GM21529 (cell line): Measurements from ENCODE around the gene ZC2HC1B.

Experiments
- ATAC-seq: cut with Tn5 transposase; IDR thresholded peaks from one replicate; pipeline ENCODE4 v1.9.1; 2021; ENCODE audit not compliant: unreplicated experiment

Gene ZC2HC1B

GRCh38 chr6:143928853-143929252 lies 64.6 kb downstream of the ZC2HC1B start:
- ATAC-seq = no peak

GRCh38 chr6:143929975-143930374 lies 65.7 kb downstream of the ZC2HC1B start:
- ATAC-seq = no peak

- ATAC-seq = no peak
Measured at GRCh38 chr6:143934331-143934730, 70.1 kb downstream of the ZC2HC1B start.

- ATAC-seq = no peak
Measured at GRCh38 chr6:143934867-143935266, 70.6 kb downstream of the ZC2HC1B start.

GRCh38 chr6:143936347-143936746 lies 72.1 kb downstream of the ZC2HC1B start:
- no peak for ATAC-seq

GRCh38 chr6:143936778-143937667 lies 72.7 kb downstream of the ZC2HC1B start:
- ATAC-seq = no peak

GRCh38 chr6:143937668-143937970 lies 73.3 kb downstream of the ZC2HC1B start:
- no peak for ATAC-seq

- peak; percentile 35 for ATAC-seq
Measured at GRCh38 chr6:143939364-143939763, 75.1 kb downstream of the ZC2HC1B start.

- peak; percentile 99 for ATAC-seq
Measured at GRCh38 chr6:143940011-143940597, 75.8 kb downstream of the ZC2HC1B start.

GRCh38 chr6:143941852-143942627 lies 77.8 kb downstream of the ZC2HC1B start:
- peak; percentile 50 for ATAC-seq

GRCh38 chr6:143948208-143948607 lies 83.9 kb downstream of the ZC2HC1B start:
- no peak for ATAC-seq

GRCh38 chr6:143949535-143949934 lies 85.3 kb downstream of the ZC2HC1B start:
- no peak for ATAC-seq

GRCh38 chr6:143949962-143950361 lies 85.7 kb downstream of the ZC2HC1B start:
- ATAC-seq = no peak

- ATAC-seq = no peak
Measured at GRCh38 chr6:143950875-143951274, 86.6 kb downstream of the ZC2HC1B start.

- ATAC-seq = no peak
Measured at GRCh38 chr6:143952060-143952778, 87.9 kb downstream of the ZC2HC1B start.

GRCh38 chr6:143952947-143953701 lies 88.8 kb downstream of the ZC2HC1B start:
- no peak for ATAC-seq

- ATAC-seq = no peak
Measured at GRCh38 chr6:143953922-143954321, 89.6 kb downstream of the ZC2HC1B start.

- ATAC-seq = no peak
Measured at GRCh38 chr6:143955971-143956370, 91.7 kb downstream of the ZC2HC1B start.

- no peak for ATAC-seq
Measured at GRCh38 chr6:143957679-143958274, 93.5 kb downstream of the ZC2HC1B start.

GRCh38 chr6:143958839-143959399 lies 94.6 kb downstream of the ZC2HC1B start:
- ATAC-seq = no peak
